Ovary (tissue), 9 donors: ENCODE measurements around the gene LRRK2. TPM values are rescaled to one million over a fixed set of nuclear protein-coding genes. Genes with fewer than 3 reads are reported as not detected.

Source experiments
- DNase-seq, 5 donors: peaks; one replicate each; pipeline ENCODE4 v3.0.0-alpha.2; 2019 to 2020
- H3K27ac ChIP-seq, 2 donors: fragments of 200-600 bp; one replicate each; pipeline versions ENCODE4 v1.5.1 to v1.8.0; 2019 to 2022
- H3K27me3 ChIP-seq: fragments of 200-600 bp; one replicate; pipeline ENCODE4 v1.8.0; 2022
- H3K36me3 ChIP-seq: fragments of 200-600 bp; sonication (generic); one replicate; pipeline ENCODE4 v1.5.1; 2019
- H3K4me1 ChIP-seq: one replicate; pipeline ENCODE4 v1.8.1; 2013; ENCODE audit warnings: mild to moderate bottlenecking, moderate library complexity; ENCODE audit not compliant: insufficient read depth
- H3K4me3 ChIP-seq: fragments of 200-600 bp; sonication (generic); one replicate; pipeline ENCODE4 v1.5.1; 2017
- H3K9me3 ChIP-seq, 2 donors: fragments of 200-600 bp in 1 of 2; sonication (generic) in 1 of 2; one replicate each; pipeline versions ENCODE4 v1.5.1 to v1.8.1; 2013 to 2019; ENCODE audit warnings: mild to moderate bottlenecking in 1 of 2, moderate library complexity in 1 of 2
- EP300 ChIP-seq: sonication (generic); formaldehyde crosslinking; IDR thresholded peaks from one replicate; pipeline ENCODE4 v1.6.1; 2017; ENCODE audit warnings: antibody characterized with exemption
- POLR2A ChIP-seq: fragments of 450-650 bp; IDR thresholded peaks from one replicate; pipeline ENCODE4 v1.6.1; 2017; ENCODE audit warnings: antibody characterized with exemption, mild to moderate bottlenecking, moderate library complexity
- WGBS, 3 donors: extraction: QIAGEN DNeasy Blood & Tissue Kit in 1 of 3; methylation state at CpG; one replicate each; pipeline versions ENCODE4 v1.1.5 to v1.1.7; 2013 to 2017; 5-methylcytosine and 5-hydroxymethylcytosine counted together
- intact Hi-C, 4 donors: fragments of 100-400 bp; cut with DNase I; formaldehyde crosslinking; loops; one replicate each; pipeline versions ENCODE4 v1.11.0 to v1.15.1; 2022 to 2023
- polyA plus RNA-seq, 2 donors: library from polyadenylated mRNA; stranded (reverse); fragments of 200-250 nt in 1 of 2; fragments of 350-450 nt in 1 of 2; fragmentation: Illumina TruSeq in 1 of 2; extraction: RNeasy Lipid Tissue Mini Kit (QIAGEN cat#74804) in 1 of 2; gene quantifications; one replicate each; pipeline ENCODE4 v1.2.3, GENCODE V29; 2013 to 2014
- total RNA-seq, 7 donors: library from RNA; depleted of rRNA in 2 of 7; stranded (reverse); fragments of >200 nt in 2 of 7; fragmentation: NEBNext Ultra II Directional in 3 of 7; extraction: Animal tissue kit (Norgen Biotek cat#: 25700) in 3 of 7; gene quantifications; one replicate each; pipeline versions ENCODE4 v1.1.0 to v1.2.4, GENCODE V29; 2016 to 2023
- TF ChIP-seq, protein P1 (sequence below), 3 donors: fragments of 450-650 bp in 2 of 3; fragments of 200-600 bp in 1 of 3; IDR thresholded peaks; one replicate each; pipeline versions ENCODE4 v1.5.1 to v1.8.0; 2016 to 2022; ENCODE audit warnings: antibody characterized with exemption in 3 of 3, mild to moderate bottlenecking in 1 of 3
- donor health status: DM: no; HTN: no; CAD: no; lungs with moderate emphysema.
- donor health status: DM: no; HTN: no; CAD: no.
- donor health status: Bipolar disorder and iron deficiency.
- donor health status: DM: yes; HTN: yes; CAD: no.
- donor health status: DM: no; HTN: no; CAD: no.
- donor health status: DM: yes; HTN: yes; CAD: no.

LRRK2 gene
- total and polyA plus RNA-seq, 9 donors: 8.1 to 19.7 (median 12.6) TPM

DNA sequence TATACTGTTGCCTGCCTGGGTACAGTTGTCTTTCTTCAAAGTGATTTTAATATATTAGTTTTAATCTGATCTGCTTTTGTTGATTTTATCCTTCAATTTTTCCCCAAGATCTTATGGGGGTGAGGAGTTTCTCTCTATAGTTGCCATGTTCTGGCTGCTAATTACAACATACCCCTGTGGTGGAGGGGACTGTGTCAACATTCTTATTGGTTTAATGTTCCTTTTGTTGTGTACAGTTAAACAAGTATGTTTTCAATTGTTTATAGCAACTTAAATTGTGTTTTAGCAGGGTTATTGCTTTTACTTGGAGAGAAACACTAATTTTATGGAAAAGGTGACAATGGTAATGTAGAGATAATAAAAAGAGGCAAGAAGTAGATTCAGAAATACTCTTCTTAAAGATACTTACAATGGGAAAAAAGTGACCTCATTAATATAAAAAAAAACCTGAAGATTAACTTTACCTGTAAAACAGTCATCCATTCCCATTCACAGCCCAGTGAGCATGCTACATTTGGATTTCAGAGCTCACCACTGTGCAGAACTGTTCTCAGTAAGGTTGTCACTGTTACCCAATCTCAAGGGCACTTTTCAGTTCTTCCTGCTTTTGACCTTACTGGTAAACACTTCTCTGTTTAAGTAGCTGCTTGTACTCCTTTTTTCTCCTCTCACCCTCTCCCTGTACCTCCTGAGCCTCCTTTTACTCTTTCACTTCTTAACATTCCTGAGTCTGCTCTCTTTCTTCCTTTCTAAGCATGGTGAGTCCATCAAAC, 8.1 kb upstream of the LRRK2 start:
- no peaks in the 10 kb centered on the region for H3K36me3 ChIP-seq
- H3K9me3 ChIP-seq: no peaks in the 10 kb centered on the region
- no peak for DNase-seq
- no peaks in the 10 kb centered on the region for H3K4me1 ChIP-seq
- TF ChIP-seq POLR2A (no peak), EP300 (no peak)
- TF ChIP-seq, protein P1, sequence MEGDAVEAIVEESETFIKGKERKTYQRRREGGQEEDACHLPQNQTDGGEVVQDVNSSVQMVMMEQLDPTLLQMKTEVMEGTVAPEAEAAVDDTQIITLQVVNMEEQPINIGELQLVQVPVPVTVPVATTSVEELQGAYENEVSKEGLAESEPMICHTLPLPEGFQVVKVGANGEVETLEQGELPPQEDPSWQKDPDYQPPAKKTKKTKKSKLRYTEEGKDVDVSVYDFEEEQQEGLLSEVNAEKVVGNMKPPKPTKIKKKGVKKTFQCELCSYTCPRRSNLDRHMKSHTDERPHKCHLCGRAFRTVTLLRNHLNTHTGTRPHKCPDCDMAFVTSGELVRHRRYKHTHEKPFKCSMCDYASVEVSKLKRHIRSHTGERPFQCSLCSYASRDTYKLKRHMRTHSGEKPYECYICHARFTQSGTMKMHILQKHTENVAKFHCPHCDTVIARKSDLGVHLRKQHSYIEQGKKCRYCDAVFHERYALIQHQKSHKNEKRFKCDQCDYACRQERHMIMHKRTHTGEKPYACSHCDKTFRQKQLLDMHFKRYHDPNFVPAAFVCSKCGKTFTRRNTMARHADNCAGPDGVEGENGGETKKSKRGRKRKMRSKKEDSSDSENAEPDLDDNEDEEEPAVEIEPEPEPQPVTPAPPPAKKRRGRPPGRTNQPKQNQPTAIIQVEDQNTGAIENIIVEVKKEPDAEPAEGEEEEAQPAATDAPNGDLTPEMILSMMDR (IDR thresholded peaks at IDR 0.05): no peak
- intact Hi-C loops: no loop called here
- H3K27ac ChIP-seq: no peak overlapping the region
- no peaks in the 10 kb centered on the region for H3K27me3 ChIP-seq
- no peak overlapping the region for H3K4me3 ChIP-seq

GRCh38 chr12:40219760-40220159, 5.0 kb upstream of the LRRK2 start:
- Histone ChIP-seq H3K4me1 (no peaks in the 10 kb centered on the region), H3K4me3 (no peak overlapping the region), H3K9me3 (no peaks in the 10 kb centered on the region), H3K27ac (no peak overlapping the region), H3K36me3 (no peaks in the 10 kb centered on the region), H3K27me3 (no peaks in the 10 kb centered on the region)
- TF ChIP-seq, protein P1 (IDR thresholded peaks at IDR 0.05): no peak
- TF ChIP-seq POLR2A: no peak
- no peak for TF ChIP-seq EP300
- DNase-seq: no peak
- intact Hi-C loops: loop anchor here in 1 of 4 donors (5.0 kb wide), 1 partner anchor 112 kb away; the partner anchor contains the start of gene SLC2A13

DNA sequence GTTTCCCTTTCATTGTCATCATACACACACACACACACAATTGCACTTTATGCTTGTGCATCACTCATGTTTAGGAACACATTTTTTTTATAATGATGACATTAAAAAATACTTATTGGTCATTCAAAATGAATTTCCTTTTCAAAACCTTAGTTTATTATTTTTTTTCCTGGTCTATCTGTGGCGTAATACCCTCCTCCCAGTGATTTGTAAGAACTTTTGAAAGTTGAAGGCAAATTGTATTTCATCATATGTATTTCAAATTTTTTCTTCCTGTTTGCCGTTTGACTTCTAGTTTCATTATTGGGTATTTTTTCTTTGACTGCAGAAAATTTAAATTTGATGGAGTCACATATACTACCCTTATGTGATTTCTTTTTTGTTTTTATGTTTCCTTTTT, 2.5 kb upstream of the LRRK2 start:
- DNase-seq: no peak
- H3K9me3 ChIP-seq: no peaks in the 10 kb centered on the region
- H3K4me3 ChIP-seq: no peak overlapping the region
- intact Hi-C loops: loop anchor here in 1 of 4 donors (5.0 kb wide), 1 partner anchor 115 kb away; the partner anchor contains the start of gene SLC2A13
- H3K4me1 ChIP-seq: peaks cover 1% of the 10 kb centered on the region
- WGBS, 3 donors: 92 to 98% (median 92%) methylated on average over 2 of the region's 2 CpGs
- H3K36me3 ChIP-seq: no peaks in the 10 kb centered on the region
- TF ChIP-seq, protein P1 (IDR thresholded peaks at IDR 0.05): no peak
- no peak for TF ChIP-seq EP300
- TF ChIP-seq POLR2A: no peak
- no peaks in the 10 kb centered on the region for H3K27me3 ChIP-seq
- H3K27ac ChIP-seq: no peak overlapping the region

GRCh38 chr12:40223646-40224045, 1.2 kb upstream of the LRRK2 start:
- peak overlapping the region in 1 of 2 donors; percentile 88 for H3K27ac ChIP-seq
- H3K4me3 ChIP-seq: peak overlapping the region; percentile 87
- H3K27me3 ChIP-seq: no peaks in the 10 kb centered on the region
- H3K36me3 ChIP-seq: no peaks in the 10 kb centered on the region
- no peak for DNase-seq
- intact Hi-C loops: loop anchor here in 1 of 4 donors (5.0 kb wide), 1 partner anchor 116 kb away; the partner anchor contains the start of gene SLC2A13
- H3K9me3 ChIP-seq: no peaks in the 10 kb centered on the region
- no peak for TF ChIP-seq EP300
- TF ChIP-seq, protein P1 (IDR thresholded peaks at IDR 0.05): no peak
- no peak for TF ChIP-seq POLR2A
- H3K4me1 ChIP-seq: peaks cover 1% of the 10 kb centered on the region
